GM12891 (cell line): ENCODE data around the gene ATP6V1G2.

Experiments used
- POLR2A ChIP-seq: IDR thresholded peaks from 2 replicates; pipeline ENCODE4 v1.6.1; 2011; ENCODE audit warnings: low read depth, low read length, control low read depth
- POLR2AphosphoS5 ChIP-seq: IDR thresholded peaks from 2 replicates; pipeline ENCODE4 v1.6.1; 2011; ENCODE audit warnings: low read depth, low read length, control low read depth
- POU2F2 ChIP-seq: IDR thresholded peaks from 2 replicates; pipeline ENCODE4 v1.6.1; 2011; ENCODE audit warnings: low read depth, mild to moderate bottlenecking, control low read depth, low read length, moderate library complexity
- TAF1 ChIP-seq: IDR thresholded peaks from 2 replicates; pipeline ENCODE4 v1.6.1; 2011; ENCODE audit warnings: low read depth, low read length, control low read depth

GRCh38 chr6:31535538-31536324, 10.7 kb downstream of the ATP6V1G2 start:
- TF ChIP-seq TAF1 (no peak), POLR2A (no peak; the same call in 1 of the 2 replicates), POLR2AphosphoS5 (no peak), POU2F2 (no peak)
